ENCODE measurements around the gene KCTD11. TPM values are rescaled to one million over a fixed set of nuclear protein-coding genes. Genes with fewer than 3 reads are reported as not detected.

The KCTD11 gene
- total RNA-seq, 4 donors from 2014 or later = 3.6 to 7.0 (median 4.6) TPM

- in situ Hi-C loops (cut with MboI; ENCODE audit: low sequenced_read_pairs in 4 of 4) = no loop called here
- Histone ChIP-seq H3K9me3 (no peaks in the 10 kb centered on the region), H3K27ac (peak overlapping the region; percentile 92 to 97 (median 93)), H3K4me3 (peak overlapping the region; percentile 86 to 98 (median 92)), H3K27me3 (no peaks in the 10 kb centered on the region), H3K36me3 (peaks cover 0 to 67% of the 10 kb centered on the region in 2 donors), H3K4me1 (peaks cover 39 to 40% of the 10 kb centered on the region in 2 donors)
- ATAC-seq = peak in 1 of 2 donors; percentile 7
- intact Hi-C loops (cut with DNase I; ENCODE audit: low total_unique reads) = no loop called here
- no peak for TF ChIP-seq CTCF (IDR thresholded peaks at IDR 0.05 in 4 of 5, conservative IDR thresholded peaks at IDR 0.05 in 1 of 5)
- no peak for TF ChIP-seq POLR2A (IDR thresholded peaks at IDR 0.05)
- DNase-seq = peak in 1 of 2 donors; percentile 51
Observed at GRCh38 chr17:7315570-7316235, 36.3 kb upstream of the KCTD11 start.

- Histone ChIP-seq H3K27me3 (no peaks in the 10 kb centered on the region), H3K27ac (no peak overlapping the region), H3K4me3 (no peak overlapping the region), H3K36me3 (peaks cover 0 to 69% of the 10 kb centered on the region in 2 donors), H3K4me1 (peaks cover 27 to 33% of the 10 kb centered on the region in 2 donors), H3K9me3 (no peaks in the 10 kb centered on the region)
- in situ Hi-C loops (cut with MboI; ENCODE audit: low sequenced_read_pairs in 4 of 4) = no loop called here
- DNase-seq (no peak), ATAC-seq (no peak)
- TF ChIP-seq CTCF (IDR thresholded peaks at IDR 0.05 in 4 of 5, conservative IDR thresholded peaks at IDR 0.05 in 1 of 5) (no peak), POLR2A (IDR thresholded peaks at IDR 0.05) (no peak)
- intact Hi-C loops (cut with DNase I; ENCODE audit: low total_unique reads) = no loop called here
Observed at GRCh38 chr17:7317161-7317803, 34.7 kb upstream of the KCTD11 start.

- no peak for DNase-seq
- Histone ChIP-seq H3K4me3 (no peak overlapping the region), H3K27ac (no peak overlapping the region), H3K27me3 (no peaks in the 10 kb centered on the region), H3K9me3 (no peaks in the 10 kb centered on the region), H3K4me1 (peaks cover 20 to 23% of the 10 kb centered on the region in 2 donors), H3K36me3 (peaks cover 0 to 69% of the 10 kb centered on the region in 2 donors)
- in situ Hi-C loops (cut with MboI; ENCODE audit: low sequenced_read_pairs in 4 of 4) = no loop called here
- intact Hi-C loops (cut with DNase I; ENCODE audit: low total_unique reads) = no loop called here
- TF ChIP-seq CTCF (IDR thresholded peaks at IDR 0.05 in 4 of 5, conservative IDR thresholded peaks at IDR 0.05 in 1 of 5) = no peak
- no peak for TF ChIP-seq POLR2A (IDR thresholded peaks at IDR 0.05)
- ATAC-seq = no peak
Observed at GRCh38 chr17:7318121-7318860, 33.7 kb upstream of the KCTD11 start.

GRCh38 chr17:7321466-7321865 is 30.5 kb upstream of the KCTD11 start:
- no peak overlapping the region for H3K4me3 ChIP-seq
- no peaks in the 10 kb centered on the region for H3K9me3 ChIP-seq
- H3K27ac ChIP-seq = no peak overlapping the region
- H3K36me3 ChIP-seq = peaks cover 0 to 87% of the 10 kb centered on the region in 2 donors
- TF ChIP-seq POLR2A (IDR thresholded peaks at IDR 0.05) = no peak
- TF ChIP-seq CTCF (IDR thresholded peaks at IDR 0.05 in 4 of 5, conservative IDR thresholded peaks at IDR 0.05 in 1 of 5) = no peak
- intact Hi-C loops (cut with DNase I; ENCODE audit: low total_unique reads) (no loop called here), in situ Hi-C loops (cut with MboI; ENCODE audit: low sequenced_read_pairs in 4 of 4) (no loop called here)
- no peaks in the 10 kb centered on the region for H3K4me1 ChIP-seq
- no peak for ATAC-seq
- DNase-seq = no peak
- H3K27me3 ChIP-seq = no peaks in the 10 kb centered on the region

Measured in gastrocnemius medialis (tissue), 4 donors.